Spleen (tissue), 13 donors: ENCODE results near the gene SOHLH2. TPM values are rescaled to one million over a fixed set of nuclear protein-coding genes. Genes with fewer than 3 reads are reported as not detected.

Source experiments
- DNase-seq: peaks from one replicate; pipeline ENCODE4 v3.0.0-alpha.2; 2020
- H3K27ac ChIP-seq, 8 donors: fragments of 200-600 bp; sonication (generic) in 7 of 8; 1 replicate in 4 of 8; 2 replicates in 4 of 8; pipeline versions ENCODE4 v1.5.0 to v1.8.0; 2016 to 2021; ENCODE audit warnings: inconsistent platforms in 4 of 8, mild to moderate bottlenecking in 4 of 8, moderate library complexity in 1 of 8
- H3K27me3 ChIP-seq, 7 donors: fragments of 200-600 bp; sonication (generic) in 6 of 7; replicated peaks in 1 of 7; 1 replicate in 4 of 7; 2 replicates in 3 of 7; pipeline versions ENCODE4 v1.5.0 to v1.8.0; 2016 to 2021; ENCODE audit warnings: inconsistent platforms in 3 of 7, mild to moderate bottlenecking in 1 of 7
- H3K36me3 ChIP-seq, 6 donors: fragments of 200-600 bp; sonication (generic) in 5 of 6; 1 replicate in 4 of 6; 2 replicates in 2 of 6; pipeline versions ENCODE4 v1.5.0 to v1.8.0; 2016 to 2021; ENCODE audit warnings: inconsistent platforms in 2 of 6
- H3K4me1 ChIP-seq, 6 donors: fragments of 200-600 bp; sonication (generic) in 5 of 6; 1 replicate in 3 of 6; 2 replicates in 3 of 6; pipeline versions ENCODE4 v1.5.0 to v1.8.0; 2016 to 2021; ENCODE audit warnings: inconsistent platforms in 3 of 6
- H3K4me3 ChIP-seq, 8 donors: fragments of 200-600 bp; sonication (generic) in 7 of 8; 1 replicate in 4 of 8; 2 replicates in 4 of 8; pipeline versions ENCODE4 v1.5.0 to v1.8.0; 2016 to 2021; ENCODE audit warnings: inconsistent platforms in 4 of 8, mild to moderate bottlenecking in 4 of 8, moderate library complexity in 2 of 8
- H3K9me3 ChIP-seq, 8 donors: fragments of 200-600 bp; sonication (generic) in 7 of 8; 1 replicate in 4 of 8; 2 replicates in 4 of 8; pipeline versions ENCODE4 v1.5.0 to v1.8.0; 2016 to 2021; ENCODE audit warnings: inconsistent platforms in 4 of 8
- CTCF ChIP-seq, 11 experiments: fragments of 200-600 bp in 7 of 11; fragments of 450-650 bp in 4 of 11; sonication (generic) in 4 of 11; IDR thresholded peaks in 8 of 11; conservative IDR thresholded peaks in 3 of 11; 1 replicate in 7 of 11; 2 replicates in 4 of 11; pipeline versions ENCODE4 v1.4.0 to v1.8.0; 2016 to 2021; ENCODE audit warnings: antibody characterized with exemption in 11 of 11, inconsistent platforms in 4 of 11, mild to moderate bottlenecking in 1 of 11
- POLR2A ChIP-seq, 3 donors: fragments of 450-650 bp; IDR thresholded peaks; one replicate each; pipeline ENCODE4 v1.5.1; 2017; ENCODE audit warnings: antibody characterized with exemption in 3 of 3, mild to moderate bottlenecking in 1 of 3
- POLR2AphosphoS5 ChIP-seq, 3 donors: sonication (generic); formaldehyde crosslinking; IDR thresholded peaks; one replicate each; pipeline ENCODE4 v1.5.1; 2017; ENCODE audit warnings: antibody characterized with exemption in 3 of 3
- whole genome bisulfite sequencing, 5 donors: extraction: QIAGEN DNeasy Blood & Tissue Kit in 3 of 5; methylation state at CpG; one replicate each; pipeline versions ENCODE4 v1.1.5 to v1.1.7; 2013 to 2018; 5-methylcytosine and 5-hydroxymethylcytosine counted together
- intact Hi-C: fragments of 100-400 bp; cut with DNase I; formaldehyde crosslinking; loops from one replicate; pipeline ENCODE4 v1.15.0; 2023; ENCODE audit warnings: low total_unique reads
- long read RNA-seq, 2 donors: transcript quantifications; one replicate each; lab custom pipeline, GENCODE V29; 2026
- polyA plus RNA-seq, 3 donors: library from polyadenylated mRNA; stranded (reverse); fragments of 200-250 nt; gene quantifications; one replicate each; pipeline ENCODE4 v1.2.1, GENCODE V29; 2013
- total RNA-seq, 7 donors: library from RNA; depleted of rRNA in 3 of 7; stranded (reverse); fragments of >200 nt in 3 of 7; fragmentation: NEBNext Ultra II Directional in 4 of 7; extraction: Animal tissue kit (Norgen Biotek cat#: 25700) in 4 of 7; gene quantifications; one replicate each; pipeline versions ENCODE4 v1.1.0 to v1.2.1, GENCODE V29; 2016 to 2021
- donor health status: healthy with polysubstance abuse.
- donor health status: DM: no; HTN: no; CAD: no; lungs with moderate emphysema.
- donor health status: DM: no; HTN: no; CAD: no.
- donor health status: Bipolar disorder and iron deficiency.
- donor health status: healthy.
- donor health status: DM: no; HTN: no; CAD: no.
- donor health status: DM: yes; HTN: yes; CAD: no.

SOHLH2 gene
- total RNA-seq (not detected), polyA plus RNA-seq (under 1 TPM in 1 of 3 donors, not detected in 2; 0.06 TPM)
- long read RNA-seq, donor 1, result 0 reads
- long read RNA-seq, donor 2, result 0 reads

- no peak for DNase-seq
- Histone ChIP-seq H3K27me3 (no peaks in the 10 kb centered on the region), H3K27ac (no peak within 1 kb of the TSS), H3K9me3 (peaks cover 0 to 24% (median 7%) of the 10 kb centered on the region in 8 donors), H3K4me1 (no peaks in the 10 kb centered on the region), H3K36me3 (no peaks in the 10 kb centered on the region), H3K4me3 (no peak within 1 kb of the TSS)
- intact Hi-C loops, result no loop called here
- TF ChIP-seq CTCF (IDR thresholded peaks at IDR 0.05 in 8 of 11, conservative IDR thresholded peaks at IDR 0.05 in 3 of 11), result no peak
- TF ChIP-seq POLR2A (IDR thresholded peaks at IDR 0.05), result no peak
- TF ChIP-seq POLR2AphosphoS5 (IDR thresholded peaks at IDR 0.05), result no peak
- WGBS, 5 donors, result 91 to 95% (median 95%) methylated on average over 38 to 53 of the region's 53 CpGs
Measured at GRCh38 chr13:36214163-36214921, at the start of gene SOHLH2. SOHLH2 (minus strand) TSS chr13:36214556; CDS start chr13:36214526, 30 bp downstream.

- Histone ChIP-seq H3K4me1 (no peaks in the 10 kb centered on the region), H3K36me3 (no peaks in the 10 kb centered on the region), H3K4me3 (no peak overlapping the region), H3K9me3 (peaks cover 0 to 7% (median 0%) of the 10 kb centered on the region in 8 donors), H3K27ac (no peak overlapping the region), H3K27me3 (no peaks in the 10 kb centered on the region)
- TF ChIP-seq CTCF (IDR thresholded peaks at IDR 0.05 in 8 of 11, conservative IDR thresholded peaks at IDR 0.05 in 3 of 11) (no peak), POLR2AphosphoS5 (IDR thresholded peaks at IDR 0.05) (no peak), POLR2A (IDR thresholded peaks at IDR 0.05) (no peak)
- DNase-seq, result no peak
- intact Hi-C loops, result no loop called here
Measured at GRCh38 chr13:36261976-36262375, 47.6 kb upstream of the SOHLH2 start.

DNA sequence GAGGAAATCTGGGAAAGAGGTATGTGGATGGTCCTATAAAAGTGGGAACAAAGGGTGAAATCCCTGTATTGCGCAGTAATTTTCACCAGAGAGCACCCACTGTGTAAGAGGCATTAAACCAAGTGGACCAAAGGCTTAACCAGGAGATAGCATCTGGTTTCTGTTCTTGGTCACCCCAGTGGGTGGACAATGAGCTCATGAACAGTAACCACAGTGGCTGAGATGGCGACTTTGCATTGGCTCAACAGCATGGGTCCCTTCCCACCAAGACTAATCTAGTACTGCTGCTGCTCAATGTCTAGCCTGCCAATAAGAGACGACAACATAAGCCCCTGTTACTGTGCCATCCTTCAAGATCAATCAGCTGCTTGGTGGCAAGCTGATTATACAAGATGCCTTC is 46.7 kb upstream of the SOHLH2 start:
- Histone ChIP-seq H3K27me3 (no peaks in the 10 kb centered on the region), H3K4me1 (no peaks in the 10 kb centered on the region), H3K9me3 (peaks cover 0 to 7% (median 0%) of the 10 kb centered on the region in 8 donors), H3K4me3 (no peak overlapping the region), H3K27ac (no peak overlapping the region), H3K36me3 (no peaks in the 10 kb centered on the region)
- TF ChIP-seq POLR2A (IDR thresholded peaks at IDR 0.05) (no peak), POLR2AphosphoS5 (IDR thresholded peaks at IDR 0.05) (no peak)
- intact Hi-C loops, result no loop called here
- no peak for DNase-seq
- WGBS, 5 donors, result 80 to 92% (median 88%) methylated on average over 3 of the region's 3 CpGs

GRCh38 chr13:36259361-36260137 is 45.2 kb upstream of the SOHLH2 start:
- H3K27me3 ChIP-seq, result no peaks in the 10 kb centered on the region
- H3K36me3 ChIP-seq, result no peaks in the 10 kb centered on the region
- no peaks in the 10 kb centered on the region for H3K4me1 ChIP-seq
- 81 to 94% (median 87%) methylated on average over 7 to 8 of the region's 8 CpGs for WGBS, 5 donors
- intact Hi-C loops, result no loop called here
- TF ChIP-seq CTCF (IDR thresholded peaks at IDR 0.05 in 8 of 11, conservative IDR thresholded peaks at IDR 0.05 in 3 of 11), result no peak
- no peak for TF ChIP-seq POLR2A (IDR thresholded peaks at IDR 0.05)
- no peak for TF ChIP-seq POLR2AphosphoS5 (IDR thresholded peaks at IDR 0.05)
- H3K9me3 ChIP-seq, result peaks cover 0 to 7% (median 0%) of the 10 kb centered on the region in 8 donors
- no peak for DNase-seq
- H3K4me3 ChIP-seq, result no peak overlapping the region
- H3K27ac ChIP-seq, result no peak overlapping the region
